ENCODE data around the gene CDC42BPB.
"Not testable (repeated sequence)": the region's sequence is repeated elsewhere in the genome, so short reads cannot be mapped to it uniquely, and the experiment has no call there.

CDC42BPB gene

DNA sequence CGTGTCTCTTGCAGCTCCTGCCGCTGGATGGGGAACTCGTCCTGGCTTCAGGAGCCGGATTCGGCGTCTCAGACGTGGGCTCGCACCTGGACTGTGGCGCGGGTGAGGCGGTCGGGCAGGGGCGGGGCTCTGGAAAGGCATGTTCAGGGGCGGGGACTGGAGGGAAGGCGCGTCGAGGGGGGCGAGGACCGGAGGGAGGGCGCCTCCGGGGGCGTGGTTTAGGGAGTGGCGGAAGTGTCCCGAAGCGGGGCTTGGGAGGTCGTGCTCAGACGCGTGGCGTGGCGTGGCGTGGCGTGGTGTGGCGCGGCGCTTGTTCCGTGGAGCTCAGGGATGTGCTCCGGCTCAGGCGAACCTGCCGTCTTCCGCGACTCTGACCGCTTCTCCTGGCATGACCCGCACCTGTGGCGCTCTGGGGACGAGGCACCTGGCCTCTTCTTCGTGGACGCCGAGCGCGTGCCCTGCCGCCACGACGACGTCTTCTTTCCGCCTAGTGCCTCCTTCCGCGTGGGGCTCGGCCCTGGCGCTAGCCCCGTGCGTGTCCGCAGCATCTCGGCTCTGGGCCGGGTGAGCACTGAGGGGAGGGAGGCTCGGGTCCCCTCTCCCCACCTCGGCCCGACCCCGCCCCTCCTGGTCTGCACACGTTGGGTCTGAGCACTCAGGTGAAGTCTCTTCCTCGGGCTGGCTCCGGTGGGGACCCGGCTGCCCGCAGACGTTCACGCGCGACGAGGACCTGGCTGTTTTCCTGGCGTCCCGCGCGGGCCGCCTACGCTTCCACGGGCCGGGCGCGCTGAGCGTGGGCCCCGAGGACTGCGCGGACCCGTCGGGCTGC, 128.7 kb downstream of the CDC42BPB start:
- DNase-seq (ENCODE audit: low spot score), result peak; percentile 89

DNA sequence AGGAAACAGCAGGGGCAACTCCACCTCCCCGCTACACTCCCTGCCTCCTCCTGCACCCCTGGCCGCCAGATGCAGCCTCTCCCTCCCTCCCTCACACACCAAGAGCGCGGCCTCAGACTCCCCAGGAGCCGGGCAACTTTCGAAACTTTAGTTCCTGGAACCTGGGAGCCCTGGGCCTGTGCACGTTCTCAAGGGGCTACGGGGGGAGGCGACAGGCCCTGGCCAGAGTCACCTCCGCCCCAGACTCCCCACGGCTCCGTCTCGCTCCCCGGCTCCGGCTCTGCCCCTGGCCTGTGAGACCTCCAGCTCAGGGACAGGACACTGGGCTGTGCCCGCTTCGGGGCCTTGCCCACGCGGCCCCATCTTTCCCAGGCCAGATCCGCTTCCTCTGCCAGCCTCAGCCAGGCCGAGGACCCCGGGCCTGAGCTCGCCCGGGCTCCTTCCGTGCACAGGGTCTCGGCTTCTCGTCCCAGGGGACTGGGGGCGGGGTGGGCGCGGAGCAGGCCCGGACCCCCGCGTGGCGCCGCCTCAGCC, 129.4 kb downstream of the CDC42BPB start:
- no peak for DNase-seq (ENCODE audit: low spot score)

DNA sequence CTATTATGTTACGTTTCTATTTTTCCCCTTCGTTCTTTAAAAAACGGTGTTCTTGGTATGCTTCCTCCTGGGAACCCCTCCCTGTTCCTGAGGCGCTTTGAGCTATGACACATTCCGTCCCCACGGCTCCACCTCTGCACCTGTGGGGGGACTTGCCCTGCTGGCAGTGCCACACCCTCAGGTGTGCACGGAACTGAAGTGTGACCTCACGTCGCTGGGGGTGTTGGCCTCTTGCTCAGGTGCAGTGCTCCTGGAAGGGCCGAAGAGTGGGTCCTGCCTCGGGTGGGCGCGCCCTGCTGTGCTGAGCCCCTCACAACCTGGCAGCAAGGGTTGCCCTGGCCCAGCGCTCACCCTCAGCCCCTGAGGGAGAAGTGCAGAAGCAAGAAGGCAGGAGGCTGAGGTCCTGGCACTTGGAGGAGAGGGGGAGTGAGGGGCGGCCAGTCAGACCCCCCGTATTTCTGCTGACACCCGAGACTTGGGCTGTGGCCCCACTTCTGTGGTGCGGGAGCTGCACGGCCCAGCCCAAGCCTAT, 129.9 kb downstream of the CDC42BPB start:
- no peak for DNase-seq (ENCODE audit: low spot score)

DNA sequence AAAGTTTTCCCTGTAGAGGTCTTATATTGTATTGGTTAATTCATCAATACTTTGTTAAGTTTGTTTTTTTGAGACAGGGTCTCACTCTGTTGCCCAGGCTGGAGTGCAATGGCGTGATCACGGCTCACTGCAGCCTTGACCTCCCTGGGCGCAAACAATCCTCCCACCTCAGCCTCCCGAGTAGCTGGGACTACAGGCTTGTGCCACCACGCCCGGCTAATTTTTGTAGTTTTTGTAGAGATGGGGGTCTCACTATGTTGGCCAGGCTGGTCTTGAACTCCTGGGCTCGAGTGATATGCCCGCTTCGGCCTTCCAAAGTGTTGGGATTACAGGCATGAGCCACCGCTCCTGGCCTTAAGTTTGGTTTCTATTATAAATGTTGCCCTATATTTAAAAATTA, 130.5 kb downstream of the CDC42BPB start:
- DNase-seq (ENCODE audit: low spot score), result not testable (repeated sequence)

DNA sequence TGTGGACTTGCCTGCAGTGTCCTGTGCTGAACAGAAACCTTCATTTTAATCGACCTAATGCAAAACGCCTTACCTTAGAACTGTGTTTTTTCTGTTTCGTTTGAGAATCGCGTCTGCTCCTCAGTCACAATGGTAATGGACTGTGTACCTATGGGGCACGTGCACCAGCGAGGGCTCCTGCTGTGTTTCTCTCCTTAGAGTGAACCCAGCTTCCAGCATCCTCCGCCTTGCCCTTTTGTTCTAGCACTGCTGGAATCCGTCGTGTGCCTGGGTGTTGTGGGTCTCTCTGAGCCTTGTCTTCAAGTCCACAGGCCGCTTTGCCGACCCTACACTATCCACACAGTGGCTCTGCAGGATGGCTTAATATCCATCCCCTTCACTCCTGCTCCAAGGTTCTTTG, 131.2 kb downstream of the CDC42BPB start:
- DNase-seq (ENCODE audit: low spot score), result no peak

DNA sequence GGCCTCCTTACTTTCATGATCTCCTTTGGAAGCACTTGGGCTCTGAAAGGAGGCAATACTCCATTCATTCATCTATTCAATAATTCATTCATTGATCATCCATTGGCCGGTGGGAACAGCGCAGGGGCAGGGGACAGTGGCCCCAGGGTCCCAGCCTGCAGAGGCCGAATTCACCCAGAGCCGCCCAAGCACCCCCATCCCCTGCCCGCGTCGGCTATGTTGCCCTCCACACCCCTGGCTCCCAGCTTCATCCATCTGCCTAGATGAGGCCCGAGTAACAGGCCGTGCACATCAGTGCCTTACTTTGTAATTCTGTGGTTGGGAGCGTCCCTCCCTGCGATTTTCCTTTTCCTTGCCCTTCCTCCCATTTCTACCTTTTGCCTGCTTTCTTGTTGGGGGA, 131.7 kb downstream of the CDC42BPB start:
- DNase-seq (ENCODE audit: low spot score), result no peak

DNA sequence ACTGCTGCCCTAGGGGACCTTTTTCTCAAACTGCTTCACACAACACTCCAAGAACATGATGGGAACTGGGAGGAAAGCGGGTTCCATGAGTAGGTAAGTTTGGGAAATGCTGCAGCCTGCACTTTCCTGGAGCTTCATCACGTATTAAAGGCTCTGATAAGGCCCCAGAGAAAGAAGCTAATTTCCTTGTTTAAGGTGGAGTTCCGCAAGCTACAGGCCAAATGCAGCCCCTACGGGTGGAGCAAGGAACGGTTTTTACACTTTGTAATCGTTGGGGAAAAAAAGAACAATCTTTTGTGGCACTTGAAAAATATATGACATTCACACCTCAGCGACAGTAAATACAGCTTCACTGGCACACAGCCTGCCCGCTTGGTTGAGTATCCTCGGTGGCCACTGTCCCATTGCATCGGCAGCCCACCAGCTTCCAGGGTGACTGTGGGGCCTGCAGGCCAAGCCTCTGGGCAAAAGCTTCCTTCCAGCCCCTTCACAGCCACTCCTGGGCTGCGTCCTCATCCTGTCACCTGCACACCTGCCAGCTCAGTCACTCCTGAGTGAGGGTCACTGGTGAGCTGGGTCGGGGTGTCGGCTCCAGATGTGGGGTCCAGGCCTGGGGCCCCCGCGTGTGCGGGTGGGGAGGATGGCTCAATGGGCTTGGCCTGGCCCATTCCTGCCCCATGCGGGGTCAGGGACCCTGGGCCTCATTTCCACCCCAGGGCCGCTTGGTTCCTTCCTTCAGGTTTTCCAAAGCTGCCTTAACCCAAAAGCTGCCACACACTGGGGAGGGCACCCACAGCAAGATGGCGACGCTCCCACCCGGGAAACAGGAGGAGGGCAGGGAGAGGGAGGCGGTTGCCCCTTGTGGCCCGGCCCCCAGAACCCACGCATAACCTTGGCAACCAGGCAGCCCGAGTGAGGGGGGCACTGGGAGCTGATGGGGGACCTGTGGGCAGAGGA, 132.4 kb downstream of the CDC42BPB start:
- DNase-seq (ENCODE audit: low spot score), result no peak

DNA sequence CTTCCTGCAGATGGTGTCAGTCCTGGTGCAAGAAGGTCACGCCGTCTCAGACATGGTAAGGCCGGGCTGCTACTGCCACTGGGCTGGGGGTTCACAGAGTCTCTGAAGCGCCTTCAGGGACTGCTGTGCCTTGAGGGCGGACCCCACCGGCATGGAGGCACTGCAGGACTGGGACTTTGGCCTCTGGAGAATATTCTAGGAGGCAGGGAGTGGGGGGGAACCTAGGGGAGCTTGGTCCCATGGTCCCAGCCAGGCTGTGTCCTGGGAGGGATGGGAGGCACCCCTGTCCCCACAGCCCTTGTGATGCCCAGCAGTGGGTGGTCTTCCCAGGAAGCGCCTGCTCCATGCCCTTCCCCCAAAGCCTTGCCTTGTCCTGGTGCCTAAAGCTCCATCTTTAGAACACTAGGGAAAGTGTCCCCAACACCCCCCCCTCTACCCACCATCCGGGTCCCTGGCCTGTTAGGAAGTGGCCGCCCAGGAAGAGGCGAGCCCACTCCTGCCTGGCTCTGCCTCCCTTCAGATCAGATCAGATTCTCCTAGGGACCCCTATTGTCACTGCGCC, 133.3 kb downstream of the CDC42BPB start:
- no peak for DNase-seq (ENCODE audit: low spot score)

DNA sequence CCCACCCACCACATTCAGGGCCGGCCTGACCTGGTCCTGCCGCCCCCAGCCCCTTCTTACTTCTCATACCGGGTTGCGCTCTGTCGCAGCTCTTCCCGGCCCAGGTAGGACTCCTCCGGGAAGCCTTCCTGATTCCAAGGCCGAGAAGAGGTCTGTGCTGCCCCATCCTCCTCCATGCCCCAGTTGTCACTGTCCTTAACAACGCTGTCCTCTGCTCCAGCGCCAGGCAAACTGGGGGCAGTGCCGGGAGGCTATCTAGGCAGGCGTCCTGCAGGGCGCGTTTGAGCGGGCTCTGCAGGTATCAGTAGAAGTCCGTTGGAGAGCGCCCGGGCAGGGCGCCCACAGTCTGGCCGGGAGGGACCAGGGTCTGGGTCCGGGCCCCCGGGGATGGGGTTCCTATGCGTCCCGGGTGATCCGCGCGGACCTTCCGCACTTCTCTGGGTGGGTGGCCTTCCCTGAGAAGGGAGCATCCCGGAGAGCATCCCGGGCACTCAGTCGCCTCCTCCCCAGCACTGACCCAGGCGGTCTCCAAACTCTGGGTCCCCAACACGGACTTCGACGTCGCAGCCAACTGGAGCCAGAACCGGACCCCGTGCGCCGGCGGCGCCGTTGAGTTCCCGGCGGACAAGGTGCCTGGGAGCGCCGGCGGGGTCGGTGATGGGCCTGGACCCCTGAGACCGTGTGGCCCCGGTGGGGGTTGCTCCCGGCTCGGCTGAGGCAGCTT, 134.0 kb downstream of the CDC42BPB start:
- DNase-seq (ENCODE audit: low spot score), result no peak

DNA sequence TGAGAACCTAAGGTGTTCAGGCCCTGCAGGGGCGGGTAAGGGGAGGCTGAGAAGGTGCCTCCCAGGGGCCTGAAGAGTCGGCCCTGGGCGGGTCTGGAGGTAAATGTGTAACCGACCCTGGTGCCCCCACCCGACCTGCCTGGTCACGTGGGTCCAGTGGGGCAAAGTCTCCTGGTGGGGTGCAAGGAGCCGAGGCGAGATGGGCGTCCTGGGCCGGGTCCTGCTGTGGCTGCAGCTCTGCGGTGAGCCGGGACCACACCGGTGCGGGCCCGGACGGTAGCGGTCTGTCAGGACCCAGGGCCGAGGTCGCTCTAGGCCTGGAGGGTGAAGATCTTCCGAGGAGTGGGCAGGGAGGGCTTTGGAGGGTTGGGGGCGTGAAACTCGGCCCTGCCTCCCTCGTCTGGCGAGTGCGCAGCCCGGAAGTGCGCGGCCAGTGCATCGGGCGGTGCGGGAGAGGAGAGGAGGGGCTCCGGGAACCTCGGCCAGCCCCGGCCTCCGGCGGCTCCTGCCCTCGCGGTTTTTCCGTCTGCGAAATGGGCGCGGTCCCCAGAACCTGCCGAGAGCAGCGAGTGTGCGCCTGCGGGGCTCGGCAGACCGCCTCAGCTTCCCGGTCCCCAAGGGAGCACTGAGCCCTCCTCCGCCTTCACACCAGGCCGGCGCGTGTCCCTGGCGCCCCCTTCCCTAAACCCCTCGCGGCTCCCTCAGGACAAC, 134.7 kb downstream of the CDC42BPB start, which contains the start of gene AMN:
TSS of gene AMN (plus strand) at position 174 of the 711 bp plus-strand sequence. CDS start at position 200, 26 bp downstream.
- no peak for DNase-seq (ENCODE audit: low spot score)

DNA sequence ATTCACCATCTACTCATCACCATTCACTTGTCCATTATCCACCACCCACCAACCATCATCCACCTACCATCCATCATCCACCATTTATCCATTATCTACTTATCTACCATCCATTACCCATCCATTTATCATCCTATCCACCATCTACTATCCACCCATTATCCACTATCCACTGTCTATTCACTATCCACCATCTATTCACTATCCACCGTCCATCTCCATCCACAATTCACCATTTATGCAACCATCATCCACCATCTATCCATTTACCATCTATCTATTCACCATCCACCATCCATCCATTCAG, 136.4 kb downstream of the CDC42BPB start:
- DNase-seq (ENCODE audit: low spot score), result no peak

DNA sequence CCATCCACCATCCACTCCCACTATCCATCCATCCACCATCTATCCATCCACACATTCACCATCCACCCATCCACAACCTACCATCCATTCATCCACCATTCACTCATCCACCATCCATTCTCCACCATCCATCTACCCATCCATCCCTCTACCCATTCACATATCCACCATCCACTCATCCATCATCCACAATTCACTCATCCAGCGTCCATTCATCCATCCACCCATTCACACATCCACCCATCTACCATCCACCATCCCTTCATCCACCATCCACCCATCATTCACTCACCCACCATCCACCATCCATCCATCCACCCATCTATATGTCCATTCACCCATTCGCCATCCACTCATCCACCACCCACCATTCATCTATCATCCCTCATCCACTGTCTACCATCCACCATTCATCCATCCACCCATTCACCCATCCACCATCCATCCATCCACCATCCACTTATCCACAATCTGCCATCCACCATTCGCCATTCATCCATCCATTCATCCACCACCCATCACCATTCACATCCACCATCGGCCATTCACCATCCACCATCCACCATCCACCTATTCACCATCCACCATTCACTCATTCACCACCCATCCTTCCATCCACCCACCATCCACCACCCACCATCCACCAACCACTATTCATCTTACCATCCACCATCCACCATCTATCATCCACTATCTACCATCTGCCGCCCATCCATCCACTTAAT, 136.9 kb downstream of the CDC42BPB start:
- no peak for DNase-seq (ENCODE audit: low spot score)

DNA sequence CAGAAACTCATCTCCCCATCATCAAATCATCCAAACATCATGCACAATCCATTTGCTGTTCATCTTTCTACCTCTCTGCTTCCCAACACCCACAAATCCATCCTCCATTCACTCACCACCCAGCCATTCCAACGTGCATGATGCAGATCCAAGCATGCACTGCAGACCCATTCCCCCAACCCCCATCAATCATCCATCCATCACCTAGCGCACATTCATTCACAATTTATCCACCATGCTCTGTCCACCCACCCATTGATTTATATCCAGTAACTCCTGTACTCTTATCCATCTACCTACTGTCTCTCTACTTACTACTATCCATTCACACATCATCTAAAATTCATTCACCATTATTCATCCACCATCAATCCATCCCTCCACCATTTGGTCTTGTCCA, 138.9 kb downstream of the CDC42BPB start:
- no peak for DNase-seq (ENCODE audit: low spot score)

DNA sequence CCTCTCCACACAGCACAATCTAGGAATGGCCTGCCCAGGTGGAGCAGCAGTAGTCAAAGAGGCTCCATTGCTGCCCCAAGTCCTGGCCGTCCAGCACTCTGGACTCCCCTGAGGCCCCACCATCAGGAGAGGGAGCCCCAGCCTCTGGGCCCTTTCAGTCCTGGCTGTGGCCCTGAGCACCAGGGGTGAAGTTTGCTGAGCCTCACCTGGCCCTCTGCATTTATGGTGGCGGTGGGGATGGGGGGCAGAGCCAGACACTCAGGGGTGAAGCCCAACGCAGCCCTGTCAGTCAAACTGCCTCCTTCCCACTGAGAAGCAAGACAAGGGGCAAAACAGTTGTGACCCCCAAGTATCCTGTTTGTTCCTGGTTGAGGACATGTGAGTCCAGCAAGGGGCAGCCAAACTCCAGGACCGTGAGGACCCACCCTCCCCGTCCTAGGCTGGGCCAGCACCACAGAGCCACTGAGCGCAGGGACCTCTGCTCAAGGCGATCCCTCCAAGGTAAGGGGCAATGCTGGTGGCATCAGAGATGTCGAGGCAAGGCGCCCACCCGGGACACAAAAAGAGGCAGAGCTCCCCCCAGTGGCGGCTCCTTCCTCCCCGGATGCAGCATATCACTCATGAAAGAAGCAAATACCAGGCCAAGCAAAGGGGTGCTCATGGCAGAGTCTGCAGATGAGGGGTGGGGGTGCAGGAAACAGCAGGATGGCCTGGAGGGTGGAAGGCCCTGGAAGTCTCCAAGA, 139.7 kb downstream of the CDC42BPB start:
- DNase-seq (ENCODE audit: low spot score), result peak; percentile 89

DNA sequence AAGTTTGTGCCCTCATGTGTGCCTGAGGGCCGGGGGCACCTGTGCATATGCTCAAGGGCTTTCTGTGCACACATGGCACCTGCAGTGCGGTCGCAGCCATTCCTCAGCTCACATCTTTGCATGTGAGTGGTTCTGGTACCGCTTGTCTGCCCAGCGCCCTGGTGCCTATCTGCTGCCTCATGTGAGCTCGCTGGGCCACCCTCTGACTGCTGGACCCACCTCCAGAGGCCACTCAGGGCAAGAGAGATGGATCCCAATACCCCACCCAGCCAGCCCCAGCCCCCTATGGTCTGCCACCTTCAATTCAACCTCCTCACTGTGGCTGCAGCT, 140.3 kb downstream of the CDC42BPB start:
- peak; percentile 90 for DNase-seq (ENCODE audit: low spot score)

DNA sequence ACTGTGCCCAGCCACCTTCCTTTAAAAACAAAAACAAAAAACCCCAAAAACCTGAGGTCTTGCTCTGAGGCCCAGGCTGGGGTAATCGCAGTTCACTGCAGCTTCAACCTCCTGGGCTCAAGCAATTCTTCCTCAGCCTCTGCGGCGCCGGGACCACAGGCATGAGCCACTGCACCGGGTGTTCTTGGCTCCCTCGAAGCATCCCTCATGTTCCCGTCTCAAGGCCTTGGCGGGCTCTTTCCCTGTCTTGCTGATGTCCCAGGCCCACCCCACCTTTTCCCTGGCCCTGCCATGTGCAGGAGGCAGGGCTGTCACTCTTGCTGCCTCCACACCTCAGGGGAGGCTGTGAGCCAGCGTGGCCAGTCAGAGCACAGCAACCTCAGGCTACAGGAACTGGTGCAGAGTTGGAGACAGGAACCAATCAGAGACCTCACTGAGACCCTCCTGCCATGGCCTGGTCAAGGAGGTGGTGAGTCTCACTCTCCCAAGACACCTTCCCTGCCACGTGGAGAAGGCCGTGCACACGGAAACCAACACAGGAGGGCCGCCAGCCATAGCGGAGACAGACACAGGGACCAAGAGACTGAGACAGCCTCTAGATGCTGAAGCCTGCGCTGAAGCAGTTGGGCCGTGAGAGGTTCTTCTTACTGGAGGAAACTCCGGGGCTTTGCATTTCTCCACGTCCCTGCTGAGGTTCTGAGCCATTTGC, 140.8 kb downstream of the CDC42BPB start:
- DNase-seq (ENCODE audit: low spot score), result peak; percentile 47

DNA sequence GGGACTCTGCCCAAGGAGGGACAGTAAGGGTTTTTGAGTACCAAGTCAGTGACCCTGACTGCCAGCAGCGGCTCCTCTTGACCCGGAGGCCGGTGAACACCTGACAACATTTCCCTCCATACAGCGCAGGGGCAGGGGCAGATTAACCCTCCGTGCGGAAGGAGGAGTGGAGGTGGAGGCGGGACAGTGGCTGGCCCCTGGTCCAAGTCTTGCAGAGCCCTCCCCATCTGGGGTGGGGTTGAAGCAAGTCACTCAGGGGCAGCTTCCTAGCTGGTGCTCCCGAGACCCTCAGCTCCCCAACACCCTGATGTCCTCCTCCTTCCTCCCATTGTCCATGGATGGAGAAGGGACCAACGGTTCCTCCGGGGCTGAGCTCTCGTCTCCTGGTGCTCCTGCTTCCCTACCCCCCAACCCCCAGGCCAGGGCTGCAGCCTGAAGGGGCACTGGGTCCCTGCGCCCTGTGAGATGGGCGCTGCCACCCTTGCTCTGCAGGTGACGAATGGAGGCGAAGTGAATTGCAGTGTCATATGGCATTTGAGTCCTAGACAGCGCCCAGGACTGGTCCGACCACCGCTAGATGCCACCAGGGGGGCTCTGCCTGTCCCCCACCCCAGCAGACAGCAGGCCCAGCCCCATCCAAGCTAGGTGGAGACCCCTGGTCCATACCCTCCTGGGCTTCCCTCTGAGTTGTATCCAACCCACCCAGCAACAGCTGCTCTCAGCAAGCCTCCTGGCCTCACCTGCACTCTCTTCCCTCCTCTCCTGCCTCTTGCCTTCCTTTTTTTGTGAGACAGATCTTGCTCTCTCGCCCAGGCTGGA, 141.8 kb downstream of the CDC42BPB start:
- DNase-seq (ENCODE audit: low spot score), result no peak
